ENCODE results near the gene RGPD4.
"Not testable (repeated sequence)": the region's sequence is repeated elsewhere in the genome, so short reads cannot be mapped to it uniquely, and the experiment has no call there.

The RGPD4 gene

DNA sequence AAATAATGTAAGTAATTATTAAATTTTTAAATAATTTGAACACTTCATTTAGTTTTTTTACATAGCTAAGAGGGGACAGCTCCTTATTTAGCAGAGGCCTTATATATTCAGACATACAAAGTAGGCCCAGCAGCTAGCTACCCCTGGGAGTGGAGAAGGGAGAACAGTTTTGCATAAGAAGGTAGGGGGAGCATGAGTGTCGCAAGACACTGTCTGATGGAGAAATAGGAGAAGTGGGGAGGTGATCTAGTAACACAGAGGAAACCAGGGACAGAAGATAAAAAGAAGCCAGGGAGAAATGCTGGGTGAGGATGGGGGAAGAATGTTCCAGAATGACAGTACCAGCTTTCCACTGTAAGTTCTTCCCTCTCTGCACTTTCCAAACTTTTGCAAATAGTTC lies 16.0 kb upstream of the RGPD4 start:
- Histone ChIP-seq H3K4me1 (ENCODE audit: control insufficient read depth in 2 of 2, insufficient read depth in 2 of 2, low read length in 2 of 2) (no peaks in the 10 kb centered on the region), H3K4me3 (ENCODE audit: low read length in 2 of 2) (no peak overlapping the region), H3K27me3 (ENCODE audit: control insufficient read depth in 2 of 2, insufficient read depth in 2 of 2, low read length in 2 of 2) (no peaks in the 10 kb centered on the region), H3K27ac (ENCODE audit: low read depth in 2 of 2, low read length in 2 of 2) (no peak overlapping the region), H3K9ac (ENCODE audit: low read depth in 1 of 2, low read length in 2 of 2) (no peak overlapping the region), H3K9me3 (ENCODE audit: control insufficient read depth in 2 of 2, low read length in 2 of 2) (no peaks in the 10 kb centered on the region), H3K36me3 (ENCODE audit: control insufficient read depth in 2 of 2, insufficient read depth in 2 of 2, low read length in 2 of 2) (no peaks in the 10 kb centered on the region)

DNA sequence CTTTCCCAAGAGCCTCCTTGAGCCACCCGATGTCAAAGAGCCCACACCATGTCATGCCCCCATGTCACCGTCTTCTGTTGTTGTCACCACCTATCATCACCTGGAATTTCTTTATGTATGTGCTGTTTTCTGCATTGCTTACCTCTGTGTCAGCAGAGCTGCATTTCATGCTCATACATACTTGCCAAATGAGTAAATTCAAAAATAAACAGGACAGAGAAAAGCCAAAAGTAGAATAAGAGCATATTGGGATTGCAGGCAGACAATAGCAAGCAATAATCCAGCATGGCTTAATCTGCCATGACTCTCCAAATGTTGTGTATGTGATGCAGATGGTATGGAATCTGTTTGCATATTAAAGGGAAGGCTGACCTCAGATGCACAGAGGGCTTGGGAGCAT lies 15.3 kb upstream of the RGPD4 start:
- no peaks in the 10 kb centered on the region for H3K36me3 ChIP-seq (ENCODE audit: control insufficient read depth in 2 of 2, insufficient read depth in 2 of 2, low read length in 2 of 2)
- no peak overlapping the region for H3K9ac ChIP-seq (ENCODE audit: low read depth in 1 of 2, low read length in 2 of 2)
- no peaks in the 10 kb centered on the region for H3K4me1 ChIP-seq (ENCODE audit: control insufficient read depth in 2 of 2, insufficient read depth in 2 of 2, low read length in 2 of 2)
- no peak overlapping the region for H3K4me3 ChIP-seq (ENCODE audit: low read length in 2 of 2)
- H3K27me3 ChIP-seq (ENCODE audit: control insufficient read depth in 2 of 2, insufficient read depth in 2 of 2, low read length in 2 of 2) = no peaks in the 10 kb centered on the region
- H3K27ac ChIP-seq (ENCODE audit: low read depth in 2 of 2, low read length in 2 of 2) = no peak overlapping the region
- H3K9me3 ChIP-seq (ENCODE audit: control insufficient read depth in 2 of 2, low read length in 2 of 2) = no peaks in the 10 kb centered on the region

DNA sequence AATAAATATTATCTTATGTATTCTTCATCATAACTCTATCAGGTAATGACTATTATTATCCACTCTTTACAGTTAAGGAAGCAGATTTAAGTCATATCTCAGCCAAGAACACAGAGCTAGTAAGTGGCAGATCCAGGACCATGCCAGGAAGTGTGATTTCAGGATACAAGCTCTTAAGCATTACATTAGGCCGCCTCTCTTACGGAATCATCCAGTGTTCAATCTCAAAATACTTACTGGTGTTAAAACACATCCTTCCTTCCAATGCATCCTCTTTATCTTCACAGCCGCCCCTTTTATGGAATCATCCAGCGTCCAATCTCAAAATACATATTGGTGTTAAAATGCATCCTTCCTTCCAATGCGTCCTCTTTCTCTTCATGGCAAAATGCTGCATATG lies 14.7 kb upstream of the RGPD4 start:
- Histone ChIP-seq H3K9ac (ENCODE audit: low read depth in 1 of 2, low read length in 2 of 2) (no peak overlapping the region), H3K36me3 (ENCODE audit: control insufficient read depth in 2 of 2, insufficient read depth in 2 of 2, low read length in 2 of 2) (no peaks in the 10 kb centered on the region), H3K27ac (ENCODE audit: low read depth in 2 of 2, low read length in 2 of 2) (no peak overlapping the region), H3K4me1 (ENCODE audit: control insufficient read depth in 2 of 2, insufficient read depth in 2 of 2, low read length in 2 of 2) (no peaks in the 10 kb centered on the region), H3K9me3 (ENCODE audit: control insufficient read depth in 2 of 2, low read length in 2 of 2) (no peaks in the 10 kb centered on the region), H3K27me3 (ENCODE audit: control insufficient read depth in 2 of 2, insufficient read depth in 2 of 2, low read length in 2 of 2) (no peaks in the 10 kb centered on the region), H3K4me3 (ENCODE audit: low read length in 2 of 2) (no peak overlapping the region)

GRCh38 chr2:107817378-107817777 lies 9.3 kb upstream of the RGPD4 start:
- H3K27ac ChIP-seq (ENCODE audit: low read depth in 2 of 2, low read length in 2 of 2) = no peak overlapping the region
- H3K9me3 ChIP-seq (ENCODE audit: control insufficient read depth in 2 of 2, low read length in 2 of 2) = no peaks in the 10 kb centered on the region
- H3K27me3 ChIP-seq (ENCODE audit: control insufficient read depth in 2 of 2, insufficient read depth in 2 of 2, low read length in 2 of 2) = no peaks in the 10 kb centered on the region
- H3K4me1 ChIP-seq (ENCODE audit: control insufficient read depth in 2 of 2, insufficient read depth in 2 of 2, low read length in 2 of 2) = no peaks in the 10 kb centered on the region
- no peak overlapping the region for H3K4me3 ChIP-seq (ENCODE audit: low read length in 2 of 2)
- no peak overlapping the region for H3K9ac ChIP-seq (ENCODE audit: low read depth in 1 of 2, low read length in 2 of 2)
- H3K36me3 ChIP-seq (ENCODE audit: control insufficient read depth in 2 of 2, insufficient read depth in 2 of 2, low read length in 2 of 2) = no peaks in the 10 kb centered on the region

DNA sequence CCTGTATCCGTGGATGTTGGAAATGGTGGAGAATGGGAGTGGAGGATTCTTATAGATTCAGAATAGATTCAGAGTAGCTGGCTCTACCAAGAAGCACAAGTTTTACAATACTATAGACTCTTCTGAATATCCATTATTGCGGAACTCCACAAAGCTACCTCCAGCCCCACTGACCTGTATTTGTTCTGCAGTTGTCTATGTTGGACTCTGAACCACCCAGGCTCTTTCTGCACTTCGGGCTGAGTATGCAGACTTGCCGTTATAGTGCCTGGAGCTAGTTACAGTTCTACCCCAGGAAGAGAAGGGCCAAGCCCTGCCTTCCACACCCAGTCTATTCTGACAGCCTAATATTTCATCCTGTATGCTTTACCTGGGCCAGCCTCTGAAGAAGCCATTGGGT lies 4.4 kb upstream of the RGPD4 start:
- H3K27ac ChIP-seq (ENCODE audit: low read depth in 2 of 2, low read length in 2 of 2) = no peak overlapping the region
- H3K4me3 ChIP-seq (ENCODE audit: low read length in 2 of 2) = no peak overlapping the region
- no peaks in the 10 kb centered on the region for H3K4me1 ChIP-seq (ENCODE audit: control insufficient read depth in 2 of 2, insufficient read depth in 2 of 2, low read length in 2 of 2)
- no peaks in the 10 kb centered on the region for H3K27me3 ChIP-seq (ENCODE audit: control insufficient read depth in 2 of 2, insufficient read depth in 2 of 2, low read length in 2 of 2)
- no peaks in the 10 kb centered on the region for H3K36me3 ChIP-seq (ENCODE audit: control insufficient read depth in 2 of 2, insufficient read depth in 2 of 2, low read length in 2 of 2)
- no peak overlapping the region for H3K9ac ChIP-seq (ENCODE audit: low read depth in 1 of 2, low read length in 2 of 2)
- H3K9me3 ChIP-seq (ENCODE audit: control insufficient read depth in 2 of 2, low read length in 2 of 2) = no peaks in the 10 kb centered on the region

- Histone ChIP-seq H3K9ac (ENCODE audit: low read depth in 1 of 2, low read length in 2 of 2) (no peak overlapping the region), H3K27me3 (ENCODE audit: control insufficient read depth in 2 of 2, insufficient read depth in 2 of 2, low read length in 2 of 2) (no peaks in the 10 kb centered on the region), H3K4me3 (ENCODE audit: low read length in 2 of 2) (no peak overlapping the region), H3K36me3 (ENCODE audit: control insufficient read depth in 2 of 2, insufficient read depth in 2 of 2, low read length in 2 of 2) (no peaks in the 10 kb centered on the region), H3K27ac (ENCODE audit: low read depth in 2 of 2, low read length in 2 of 2) (no peak overlapping the region), H3K4me1 (ENCODE audit: control insufficient read depth in 2 of 2, insufficient read depth in 2 of 2, low read length in 2 of 2) (no peaks in the 10 kb centered on the region), H3K9me3 (ENCODE audit: control insufficient read depth in 2 of 2, low read length in 2 of 2) (no peaks in the 10 kb centered on the region)
Measured at GRCh38 chr2:107824451-107825205, 2.1 kb upstream of the RGPD4 start.

- H3K27me3 ChIP-seq (ENCODE audit: control insufficient read depth in 2 of 2, insufficient read depth in 2 of 2, low read length in 2 of 2) = no peaks in the 10 kb centered on the region
- no peaks in the 10 kb centered on the region for H3K36me3 ChIP-seq (ENCODE audit: control insufficient read depth in 2 of 2, insufficient read depth in 2 of 2, low read length in 2 of 2)
Measured at GRCh38 chr2:107825206-107825563, 1.5 kb upstream of the RGPD4 start.

DNA sequence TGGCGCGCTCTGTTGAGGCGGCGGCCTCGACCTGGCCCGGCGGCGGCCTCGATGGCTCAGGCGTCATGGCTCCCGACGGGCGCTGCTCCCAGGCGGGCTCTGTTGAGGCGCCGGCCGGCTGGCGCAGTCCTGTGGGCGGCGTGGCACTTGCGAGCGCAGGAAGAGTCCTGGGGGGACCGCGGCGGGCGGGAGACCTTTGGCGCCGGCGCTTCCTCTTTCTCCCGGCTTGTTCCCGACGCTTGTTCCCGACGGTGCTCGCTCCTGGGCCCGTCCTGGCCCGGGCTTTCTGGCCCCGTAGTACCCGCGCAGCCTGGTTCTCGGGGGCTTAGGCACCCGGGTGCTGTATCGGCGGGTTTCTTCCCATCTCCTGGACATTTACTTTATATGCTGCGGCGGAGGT lies 2.8 kb downstream of the RGPD4 start:
- not testable (repeated sequence) for H3K4me1 ChIP-seq (ENCODE audit: control insufficient read depth in 2 of 2, insufficient read depth in 2 of 2, low read length in 2 of 2); H3K4me3 ChIP-seq (ENCODE audit: low read length in 2 of 2); H3K27ac ChIP-seq (ENCODE audit: low read depth in 2 of 2, low read length in 2 of 2); H3K9ac ChIP-seq (ENCODE audit: low read depth in 1 of 2, low read length in 2 of 2); H3K27me3 ChIP-seq (ENCODE audit: control insufficient read depth in 2 of 2, insufficient read depth in 2 of 2, low read length in 2 of 2); H3K9me3 ChIP-seq (ENCODE audit: control insufficient read depth in 2 of 2, low read length in 2 of 2); H3K36me3 ChIP-seq (ENCODE audit: control insufficient read depth in 2 of 2, insufficient read depth in 2 of 2, low read length in 2 of 2)

More at GRCh38 chr2:107825206-107825563, 1.5 kb upstream of the RGPD4 start:
- Histone ChIP-seq H3K27ac (ENCODE audit: low read depth in 2 of 2, low read length in 2 of 2) (no peak overlapping the region), H3K4me1 (ENCODE audit: control insufficient read depth in 2 of 2, insufficient read depth in 2 of 2, low read length in 2 of 2) (no peaks in the 10 kb centered on the region), H3K9ac (ENCODE audit: low read depth in 1 of 2, low read length in 2 of 2) (no peak overlapping the region), H3K4me3 (ENCODE audit: low read length in 2 of 2) (no peak overlapping the region), H3K9me3 (ENCODE audit: control insufficient read depth in 2 of 2, low read length in 2 of 2) (no peaks in the 10 kb centered on the region)

- H3K36me3 ChIP-seq (ENCODE audit: control insufficient read depth in 2 of 2, insufficient read depth in 2 of 2, low read length in 2 of 2); H3K27ac ChIP-seq (ENCODE audit: low read depth in 2 of 2, low read length in 2 of 2); H3K9me3 ChIP-seq (ENCODE audit: control insufficient read depth in 2 of 2, low read length in 2 of 2); H3K27me3 ChIP-seq (ENCODE audit: control insufficient read depth in 2 of 2, insufficient read depth in 2 of 2, low read length in 2 of 2); H3K4me1 ChIP-seq (ENCODE audit: control insufficient read depth in 2 of 2, insufficient read depth in 2 of 2, low read length in 2 of 2); H3K9ac ChIP-seq (ENCODE audit: low read depth in 1 of 2, low read length in 2 of 2); H3K4me3 ChIP-seq (ENCODE audit: low read length in 2 of 2): not testable (repeated sequence)
Measured at GRCh38 chr2:107833152-107833551, 6.5 kb downstream of the RGPD4 start.

- H3K4me3 ChIP-seq (ENCODE audit: low read length in 2 of 2); H3K9me3 ChIP-seq (ENCODE audit: control insufficient read depth in 2 of 2, low read length in 2 of 2); H3K4me1 ChIP-seq (ENCODE audit: control insufficient read depth in 2 of 2, insufficient read depth in 2 of 2, low read length in 2 of 2); H3K27ac ChIP-seq (ENCODE audit: low read depth in 2 of 2, low read length in 2 of 2); H3K9ac ChIP-seq (ENCODE audit: low read depth in 1 of 2, low read length in 2 of 2); H3K36me3 ChIP-seq (ENCODE audit: control insufficient read depth in 2 of 2, insufficient read depth in 2 of 2, low read length in 2 of 2); H3K27me3 ChIP-seq (ENCODE audit: control insufficient read depth in 2 of 2, insufficient read depth in 2 of 2, low read length in 2 of 2): not testable (repeated sequence)
Measured at GRCh38 chr2:107833618-107834017, 6.9 kb downstream of the RGPD4 start.

GRCh38 chr2:107916121-107916520 lies 89.4 kb downstream of the RGPD4 start:
- H3K4me1 ChIP-seq (ENCODE audit: control insufficient read depth in 2 of 2, insufficient read depth in 2 of 2, low read length in 2 of 2) = not testable (repeated sequence)

More at GRCh38 chr2:107916121-107916520, 89.4 kb downstream of the RGPD4 start:
- not testable (repeated sequence) for H3K36me3 ChIP-seq (ENCODE audit: control insufficient read depth in 2 of 2, insufficient read depth in 2 of 2, low read length in 2 of 2); H3K9ac ChIP-seq (ENCODE audit: low read depth in 1 of 2, low read length in 2 of 2); H3K27me3 ChIP-seq (ENCODE audit: control insufficient read depth in 2 of 2, insufficient read depth in 2 of 2, low read length in 2 of 2); H3K27ac ChIP-seq (ENCODE audit: low read depth in 2 of 2, low read length in 2 of 2); H3K9me3 ChIP-seq (ENCODE audit: control insufficient read depth in 2 of 2, low read length in 2 of 2); H3K4me3 ChIP-seq (ENCODE audit: low read length in 2 of 2)

Measured in mucosa of rectum (tissue), 2 donors.